Measurements from ENCODE around the gene IMMP1L.

DNA sequence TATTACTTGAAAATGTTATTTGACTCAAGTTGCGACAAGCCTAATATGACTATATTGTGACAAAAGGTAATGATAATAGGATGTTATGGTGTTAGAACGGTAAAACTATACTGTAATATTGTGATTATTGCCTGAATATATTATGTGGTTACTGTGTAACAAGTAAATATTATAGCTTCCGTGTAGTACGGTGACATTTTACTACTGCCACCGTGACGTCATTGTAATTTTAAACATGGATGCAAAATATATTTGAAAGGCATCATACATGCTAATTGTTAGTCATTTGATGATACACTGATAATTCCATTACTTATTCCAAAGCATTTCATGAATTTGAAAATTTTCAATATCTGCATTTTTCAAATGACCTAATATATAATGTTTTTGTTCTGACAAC lies 2.7 kb upstream of the IMMP1L start:
- TF ChIP-seq CTCF (IDR thresholded peaks at IDR 0.05; ENCODE audit: insufficient read depth, low read length) (no peak), SPI1 (IDR thresholded peaks at IDR 0.05; ENCODE audit: borderline replicate concordance, low read depth) (no peak), POLR2AphosphoS5 (IDR thresholded peaks at IDR 0.05; ENCODE audit: low read depth) (no peak)
- TF ChIP-seq, protein P1, sequence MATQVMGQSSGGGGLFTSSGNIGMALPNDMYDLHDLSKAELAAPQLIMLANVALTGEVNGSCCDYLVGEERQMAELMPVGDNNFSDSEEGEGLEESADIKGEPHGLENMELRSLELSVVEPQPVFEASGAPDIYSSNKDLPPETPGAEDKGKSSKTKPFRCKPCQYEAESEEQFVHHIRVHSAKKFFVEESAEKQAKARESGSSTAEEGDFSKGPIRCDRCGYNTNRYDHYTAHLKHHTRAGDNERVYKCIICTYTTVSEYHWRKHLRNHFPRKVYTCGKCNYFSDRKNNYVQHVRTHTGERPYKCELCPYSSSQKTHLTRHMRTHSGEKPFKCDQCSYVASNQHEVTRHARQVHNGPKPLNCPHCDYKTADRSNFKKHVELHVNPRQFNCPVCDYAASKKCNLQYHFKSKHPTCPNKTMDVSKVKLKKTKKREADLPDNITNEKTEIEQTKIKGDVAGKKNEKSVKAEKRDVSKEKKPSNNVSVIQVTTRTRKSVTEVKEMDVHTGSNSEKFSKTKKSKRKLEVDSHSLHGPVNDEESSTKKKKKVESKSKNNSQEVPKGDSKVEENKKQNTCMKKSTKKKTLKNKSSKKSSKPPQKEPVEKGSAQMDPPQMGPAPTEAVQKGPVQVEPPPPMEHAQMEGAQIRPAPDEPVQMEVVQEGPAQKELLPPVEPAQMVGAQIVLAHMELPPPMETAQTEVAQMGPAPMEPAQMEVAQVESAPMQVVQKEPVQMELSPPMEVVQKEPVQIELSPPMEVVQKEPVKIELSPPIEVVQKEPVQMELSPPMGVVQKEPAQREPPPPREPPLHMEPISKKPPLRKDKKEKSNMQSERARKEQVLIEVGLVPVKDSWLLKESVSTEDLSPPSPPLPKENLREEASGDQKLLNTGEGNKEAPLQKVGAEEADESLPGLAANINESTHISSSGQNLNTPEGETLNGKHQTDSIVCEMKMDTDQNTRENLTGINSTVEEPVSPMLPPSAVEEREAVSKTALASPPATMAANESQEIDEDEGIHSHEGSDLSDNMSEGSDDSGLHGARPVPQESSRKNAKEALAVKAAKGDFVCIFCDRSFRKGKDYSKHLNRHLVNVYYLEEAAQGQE (IDR thresholded peaks at IDR 0.05; ENCODE audit: insufficient replicate concordance, low read depth), result no peak
